HUES6 (cell line): ENCODE data around the gene FUBP3.

ENCODE experiments used
- H3K27ac ChIP-seq: 2 replicates; pipeline ENCODE4 v1.7.0; 2013; ENCODE audit warnings: low read depth, mild to moderate bottlenecking, low read length, inconsistent platforms
- H3K27me3 ChIP-seq: 2 replicates; pipeline ENCODE4 v1.6.1; 2013; ENCODE audit warnings: low read length; ENCODE audit not compliant: control insufficient read depth, insufficient read depth
- H3K36me3 ChIP-seq: 2 replicates; pipeline ENCODE4 v1.6.1; 2013; ENCODE audit warnings: low read length; ENCODE audit not compliant: control insufficient read depth, insufficient read depth
- H3K4me1 ChIP-seq: 2 replicates; pipeline ENCODE4 v1.6.1; 2013; ENCODE audit warnings: low read length; ENCODE audit not compliant: control insufficient read depth, insufficient read depth
- H3K4me3 ChIP-seq: 2 replicates; pipeline ENCODE4 v1.5.1; 2013; ENCODE audit warnings: low read depth, low read length
- H3K9ac ChIP-seq: one replicate; pipeline ENCODE4 v1.6.1; 2013; ENCODE audit warnings: mild to moderate bottlenecking, low read length
- H3K9me3 ChIP-seq: 2 replicates; pipeline ENCODE4 v1.6.1; 2013; ENCODE audit warnings: low read depth, low read length; ENCODE audit not compliant: control insufficient read depth, insufficient read depth

Gene FUBP3

GRCh38 chr9:130629443-130630070 is 50.2 kb downstream of the FUBP3 start:
- Histone ChIP-seq H3K36me3 (peaks cover 90% of the 10 kb centered on the region), H3K27me3 (no peaks in the 10 kb centered on the region), H3K9me3 (no peaks in the 10 kb centered on the region), H3K4me3 (no peak overlapping the region; the same call in 1 of the 2 replicates), H3K4me1 (peaks cover 26% of the 10 kb centered on the region), H3K27ac (peak overlapping the region; percentile 22), H3K9ac (no peak overlapping the region)

DNA sequence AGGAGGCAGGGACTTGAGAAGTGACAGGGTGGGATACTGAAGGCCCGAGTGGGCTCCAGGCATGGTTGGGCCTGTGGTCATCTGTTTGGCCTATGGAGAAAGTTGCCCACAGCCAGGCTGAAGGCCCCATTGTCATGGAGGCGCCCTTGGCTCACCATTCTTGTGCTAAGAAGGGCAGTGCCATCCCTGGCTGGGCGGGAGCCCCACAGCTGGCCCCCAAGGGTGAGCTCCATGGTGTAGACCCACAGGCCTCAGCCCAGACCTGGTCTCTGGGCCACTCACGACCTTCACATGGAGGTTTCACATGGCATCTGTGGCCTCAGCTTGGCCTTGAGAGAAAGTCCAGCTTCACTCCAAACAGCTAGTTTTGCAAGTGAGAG is 50.7 kb downstream of the FUBP3 start:
- Histone ChIP-seq H3K27ac (peak overlapping the region; percentile 22), H3K9me3 (no peaks in the 10 kb centered on the region), H3K4me3 (no peak overlapping the region), H3K9ac (no peak overlapping the region), H3K27me3 (no peaks in the 10 kb centered on the region), H3K36me3 (peaks cover 90% of the 10 kb centered on the region), H3K4me1 (peaks cover 26% of the 10 kb centered on the region)

DNA sequence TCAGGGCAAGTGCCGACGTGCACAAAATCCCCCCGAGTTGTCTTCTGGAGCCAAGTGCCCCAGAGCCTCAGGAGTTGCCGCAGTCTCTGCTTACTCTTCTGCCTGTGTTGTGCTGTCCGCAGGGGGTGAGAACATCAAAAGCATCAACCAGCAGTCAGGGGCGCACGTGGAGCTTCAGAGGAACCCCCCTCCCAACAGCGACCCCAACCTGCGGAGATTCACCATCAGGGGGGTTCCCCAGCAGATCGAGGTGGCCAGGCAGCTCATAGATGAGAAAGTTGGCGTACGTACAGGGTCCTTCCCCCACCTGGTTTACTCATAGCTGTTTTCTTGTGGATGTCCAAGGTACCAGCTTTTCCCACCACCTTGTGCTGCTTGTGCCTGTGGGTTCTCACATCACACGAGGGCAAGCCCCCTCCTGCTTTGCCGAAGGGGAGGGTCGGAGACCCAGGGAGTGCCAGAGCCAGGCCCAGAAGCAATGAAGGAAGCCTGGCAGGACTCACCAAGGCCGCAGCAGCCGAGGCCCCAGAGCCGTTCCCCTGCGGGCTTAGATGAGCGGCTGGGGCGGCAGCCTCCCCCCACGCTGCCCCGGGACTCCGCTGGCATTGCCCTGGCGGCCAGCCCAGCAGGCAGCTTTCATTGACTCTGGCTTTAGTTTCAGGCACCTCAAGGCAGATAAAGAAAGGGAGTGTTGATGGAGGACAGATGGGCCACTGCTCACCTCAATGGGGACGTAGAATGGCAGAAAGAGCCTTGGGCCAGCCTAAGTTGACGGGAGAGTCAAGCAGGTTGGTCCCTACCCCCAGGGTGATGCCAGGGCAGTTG is 51.3 kb downstream of the FUBP3 start:
- peaks cover 26% of the 10 kb centered on the region for H3K4me1 ChIP-seq
- peak overlapping the region; percentile 32 for H3K27ac ChIP-seq
- H3K36me3 ChIP-seq, result peaks cover 89% of the 10 kb centered on the region
- no peaks in the 10 kb centered on the region for H3K27me3 ChIP-seq
- no peak overlapping the region for H3K9ac ChIP-seq
- no peaks in the 10 kb centered on the region for H3K9me3 ChIP-seq
- H3K4me3 ChIP-seq, result no peak overlapping the region

GRCh38 chr9:130631331-130632080 is 52.1 kb downstream of the FUBP3 start:
- Histone ChIP-seq H3K4me3 (no peak overlapping the region), H3K9ac (no peak overlapping the region), H3K36me3 (peaks cover 89% of the 10 kb centered on the region), H3K27ac (0 out of 2 replicates have a peak overlapping the region, but pooled peaks have one; percentile 32), H3K9me3 (no peaks in the 10 kb centered on the region), H3K4me1 (peaks cover 26% of the 10 kb centered on the region), H3K27me3 (no peaks in the 10 kb centered on the region)

GRCh38 chr9:130632081-130632710 is 52.8 kb downstream of the FUBP3 start:
- Histone ChIP-seq H3K4me1 (peaks cover 26% of the 10 kb centered on the region), H3K27me3 (no peaks in the 10 kb centered on the region), H3K27ac (no peak overlapping the region), H3K4me3 (no peak overlapping the region), H3K36me3 (peaks cover 89% of the 10 kb centered on the region), H3K9me3 (no peaks in the 10 kb centered on the region), H3K9ac (no peak overlapping the region)

- Histone ChIP-seq H3K27me3 (no peaks in the 10 kb centered on the region), H3K9me3 (no peaks in the 10 kb centered on the region), H3K36me3 (peaks cover 84% of the 10 kb centered on the region), H3K9ac (no peak overlapping the region), H3K27ac (no peak overlapping the region), H3K4me3 (no peak overlapping the region), H3K4me1 (peaks cover 23% of the 10 kb centered on the region)
Observed at GRCh38 chr9:130632841-130633240, 53.5 kb downstream of the FUBP3 start.

- no peak overlapping the region for H3K9ac ChIP-seq
- no peaks in the 10 kb centered on the region for H3K27me3 ChIP-seq
- H3K4me1 ChIP-seq, result peaks cover 21% of the 10 kb centered on the region
- H3K4me3 ChIP-seq, result no peak overlapping the region
- H3K36me3 ChIP-seq, result peaks cover 82% of the 10 kb centered on the region
- H3K27ac ChIP-seq, result no peak overlapping the region
- H3K9me3 ChIP-seq, result no peaks in the 10 kb centered on the region
Observed at GRCh38 chr9:130633336-130634190, 54.2 kb downstream of the FUBP3 start.

- Histone ChIP-seq H3K36me3 (peaks cover 85% of the 10 kb centered on the region), H3K9ac (no peak overlapping the region), H3K4me1 (peaks cover 25% of the 10 kb centered on the region), H3K9me3 (no peaks in the 10 kb centered on the region), H3K27ac (no peak overlapping the region), H3K4me3 (no peak overlapping the region), H3K27me3 (no peaks in the 10 kb centered on the region)
Observed at GRCh38 chr9:130634191-130634768, 54.9 kb downstream of the FUBP3 start.

DNA sequence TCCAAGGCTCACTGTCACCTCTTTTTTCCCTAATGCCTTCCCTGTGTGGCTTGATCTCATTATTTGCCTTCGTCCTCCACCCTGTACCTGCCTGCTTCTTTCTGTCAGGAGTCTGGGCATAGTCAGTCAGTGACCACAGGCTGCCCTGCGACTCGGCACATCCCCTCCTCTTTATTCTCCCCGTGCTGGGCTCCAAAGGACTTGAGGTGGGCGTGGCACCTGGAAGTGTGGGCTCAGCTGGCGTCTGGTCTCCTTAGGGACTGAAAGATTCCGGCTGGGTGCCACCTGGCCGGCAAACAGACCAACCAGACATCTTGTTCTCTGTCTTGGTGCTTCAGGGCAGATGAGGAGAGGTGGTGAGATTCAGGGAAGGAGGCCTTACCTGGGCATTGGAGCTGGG is 55.4 kb downstream of the FUBP3 start:
- no peak overlapping the region for H3K9ac ChIP-seq
- no peaks in the 10 kb centered on the region for H3K27me3 ChIP-seq
- H3K27ac ChIP-seq, result no peak overlapping the region
- no peak overlapping the region for H3K4me3 ChIP-seq
- H3K9me3 ChIP-seq, result no peaks in the 10 kb centered on the region
- H3K4me1 ChIP-seq, result peaks cover 22% of the 10 kb centered on the region
- peaks cover 80% of the 10 kb centered on the region for H3K36me3 ChIP-seq

- H3K36me3 ChIP-seq, result peaks cover 75% of the 10 kb centered on the region
- H3K4me1 ChIP-seq, result peaks cover 17% of the 10 kb centered on the region
- H3K4me3 ChIP-seq, result no peak overlapping the region
- H3K9me3 ChIP-seq, result no peaks in the 10 kb centered on the region
- H3K27ac ChIP-seq, result no peak overlapping the region
- H3K9ac ChIP-seq, result no peak overlapping the region
- no peaks in the 10 kb centered on the region for H3K27me3 ChIP-seq
Observed at GRCh38 chr9:130635306-130635705, 55.9 kb downstream of the FUBP3 start.
